ENCODE measurements around the gene ADGRF4. TPM values are rescaled to one million over a fixed set of nuclear protein-coding genes. Genes with fewer than 3 reads are reported as not detected.

Gene ADGRF4
- not detected for total RNA-seq

- no peak for FAIRE-seq
These were observed at the start of gene ADGRF4 for GRCh38 chr6:47698342-47698787. TSS of gene ADGRF4 (plus strand) at chr6:47698580. CDS start at chr6:47707246, 8,666 bp downstream.

GRCh38 chr6:47650553-47651432, 47.6 kb upstream of the ADGRF4 start:
- no peak for DNase-seq (ENCODE audit: low spot score in 2 of 2)
- FAIRE-seq: no peak

More at GRCh38 chr6:47698342-47698787, at the start of gene ADGRF4:
- no peak for DNase-seq (ENCODE audit: low spot score in 2 of 2)

- DNase-seq (ENCODE audit: low spot score in 2 of 2) (no peak), FAIRE-seq (no peak)
These were observed 46.9 kb upstream of the ADGRF4 start for GRCh38 chr6:47651505-47651944.

GRCh38 chr6:47653706-47654105, 44.7 kb upstream of the ADGRF4 start:
- DNase-seq (ENCODE audit: low spot score in 2 of 2) (no peak), FAIRE-seq (no peak)

- DNase-seq (ENCODE audit: low spot score in 2 of 2) (no peak), FAIRE-seq (no peak)
These were observed 44.1 kb upstream of the ADGRF4 start for GRCh38 chr6:47654255-47654654.

- no peak for DNase-seq (ENCODE audit: low spot score in 2 of 2)
- no peak for FAIRE-seq
These were observed 42.4 kb upstream of the ADGRF4 start for GRCh38 chr6:47655719-47656595.

GRCh38 chr6:47661960-47662359, 36.4 kb upstream of the ADGRF4 start:
- FAIRE-seq: no peak
- DNase-seq (ENCODE audit: low spot score in 2 of 2): no peak

GRCh38 chr6:47663462-47664216, 34.7 kb upstream of the ADGRF4 start:
- no peak for FAIRE-seq
- no peak for DNase-seq (ENCODE audit: low spot score in 2 of 2)

GRCh38 chr6:47665112-47665511, 33.3 kb upstream of the ADGRF4 start:
- no peak for FAIRE-seq
- DNase-seq (ENCODE audit: low spot score in 2 of 2): no peak

GRCh38 chr6:47669684-47670513, 28.5 kb upstream of the ADGRF4 start:
- FAIRE-seq: no peak
- DNase-seq (ENCODE audit: low spot score in 2 of 2): no peak

GRCh38 chr6:47670851-47671250, 27.5 kb upstream of the ADGRF4 start:
- FAIRE-seq (no peak), DNase-seq (ENCODE audit: low spot score in 2 of 2) (no peak)

- FAIRE-seq (no peak), DNase-seq (ENCODE audit: low spot score in 2 of 2) (no peak)
These were observed 26.6 kb upstream of the ADGRF4 start for GRCh38 chr6:47671777-47672176.

GRCh38 chr6:47672816-47673215, 25.6 kb upstream of the ADGRF4 start:
- no peak for DNase-seq (ENCODE audit: low spot score in 2 of 2)
- FAIRE-seq: no peak

- DNase-seq (ENCODE audit: low spot score in 2 of 2): no peak
- FAIRE-seq: no peak
These were observed 23.7 kb upstream of the ADGRF4 start for GRCh38 chr6:47674673-47675072.

GRCh38 chr6:47677381-47678100, 20.8 kb upstream of the ADGRF4 start:
- FAIRE-seq (no peak), DNase-seq (ENCODE audit: low spot score in 2 of 2) (no peak)

- FAIRE-seq (no peak), DNase-seq (ENCODE audit: low spot score in 2 of 2) (no peak)
These were observed 19.6 kb upstream of the ADGRF4 start for GRCh38 chr6:47678739-47679138.

- FAIRE-seq (no peak), DNase-seq (ENCODE audit: low spot score in 2 of 2) (no peak)
These were observed 19.0 kb upstream of the ADGRF4 start for GRCh38 chr6:47679322-47679906.

- DNase-seq (ENCODE audit: low spot score in 2 of 2) (no peak), FAIRE-seq (no peak)
These were observed 18.3 kb upstream of the ADGRF4 start for GRCh38 chr6:47680051-47680450.

- DNase-seq (ENCODE audit: low spot score in 2 of 2) (no peak), FAIRE-seq (no peak)
These were observed 17.7 kb upstream of the ADGRF4 start for GRCh38 chr6:47680724-47681123.
